ENCODE data around the gene PPP5C.

DNA sequence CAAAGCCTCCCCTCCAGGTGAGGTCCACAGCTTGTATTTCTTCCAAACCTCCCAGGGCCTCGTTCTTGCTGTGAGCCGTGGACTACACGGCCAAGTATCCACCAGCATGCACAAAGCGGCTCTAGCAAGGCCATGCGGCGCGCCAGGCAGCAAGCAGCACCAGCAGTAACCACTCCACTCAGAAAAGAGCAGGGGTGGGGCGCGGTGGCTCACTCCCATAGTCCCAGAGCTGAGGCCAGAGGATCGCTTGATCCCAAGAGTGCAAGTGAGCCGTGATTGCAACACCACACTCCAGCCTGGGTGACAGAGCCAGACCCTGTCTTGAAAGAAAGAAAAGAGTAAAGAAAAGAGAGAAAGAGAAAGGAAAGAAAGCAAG is 61.8 kb downstream of the PPP5C start:
- TF ChIP-seq POLR2AphosphoS5 (IDR thresholded peaks at IDR 0.05; ENCODE audit: low read depth, low read length) (no peak), POLR2A (IDR thresholded peaks at IDR 0.05; ENCODE audit: control extremely low read depth in 1 of 2, low read depth in 2 of 2, low read length in 2 of 2) (no peak), MAFK (IDR thresholded peaks at IDR 0.05; ENCODE audit: low read depth, low read length) (no peak), JUN (IDR thresholded peaks at IDR 0.05; ENCODE audit: low read depth, low read length) (no peak), ASH2L (IDR thresholded peaks at IDR 0.05; ENCODE audit: low read length) (no peak), TCF12 (IDR thresholded peaks at IDR 0.05; ENCODE audit: low read depth, low read length) (no peak)
- TF ChIP-seq, protein P1, sequence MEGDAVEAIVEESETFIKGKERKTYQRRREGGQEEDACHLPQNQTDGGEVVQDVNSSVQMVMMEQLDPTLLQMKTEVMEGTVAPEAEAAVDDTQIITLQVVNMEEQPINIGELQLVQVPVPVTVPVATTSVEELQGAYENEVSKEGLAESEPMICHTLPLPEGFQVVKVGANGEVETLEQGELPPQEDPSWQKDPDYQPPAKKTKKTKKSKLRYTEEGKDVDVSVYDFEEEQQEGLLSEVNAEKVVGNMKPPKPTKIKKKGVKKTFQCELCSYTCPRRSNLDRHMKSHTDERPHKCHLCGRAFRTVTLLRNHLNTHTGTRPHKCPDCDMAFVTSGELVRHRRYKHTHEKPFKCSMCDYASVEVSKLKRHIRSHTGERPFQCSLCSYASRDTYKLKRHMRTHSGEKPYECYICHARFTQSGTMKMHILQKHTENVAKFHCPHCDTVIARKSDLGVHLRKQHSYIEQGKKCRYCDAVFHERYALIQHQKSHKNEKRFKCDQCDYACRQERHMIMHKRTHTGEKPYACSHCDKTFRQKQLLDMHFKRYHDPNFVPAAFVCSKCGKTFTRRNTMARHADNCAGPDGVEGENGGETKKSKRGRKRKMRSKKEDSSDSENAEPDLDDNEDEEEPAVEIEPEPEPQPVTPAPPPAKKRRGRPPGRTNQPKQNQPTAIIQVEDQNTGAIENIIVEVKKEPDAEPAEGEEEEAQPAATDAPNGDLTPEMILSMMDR (IDR thresholded peaks at IDR 0.05; ENCODE audit: control extremely low read depth in 1 of 3, insufficient read depth in 1 of 3, low read depth in 1 of 3, low read length in 3 of 3): no peak
- TF ChIP-seq, protein P2, sequence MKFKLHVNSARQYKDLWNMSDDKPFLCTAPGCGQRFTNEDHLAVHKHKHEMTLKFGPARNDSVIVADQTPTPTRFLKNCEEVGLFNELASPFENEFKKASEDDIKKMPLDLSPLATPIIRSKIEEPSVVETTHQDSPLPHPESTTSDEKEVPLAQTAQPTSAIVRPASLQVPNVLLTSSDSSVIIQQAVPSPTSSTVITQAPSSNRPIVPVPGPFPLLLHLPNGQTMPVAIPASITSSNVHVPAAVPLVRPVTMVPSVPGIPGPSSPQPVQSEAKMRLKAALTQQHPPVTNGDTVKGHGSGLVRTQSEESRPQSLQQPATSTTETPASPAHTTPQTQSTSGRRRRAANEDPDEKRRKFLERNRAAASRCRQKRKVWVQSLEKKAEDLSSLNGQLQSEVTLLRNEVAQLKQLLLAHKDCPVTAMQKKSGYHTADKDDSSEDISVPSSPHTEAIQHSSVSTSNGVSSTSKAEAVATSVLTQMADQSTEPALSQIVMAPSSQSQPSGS (IDR thresholded peaks at IDR 0.05; ENCODE audit: low read length): no peak

All from H1 (cell line).